SK-N-SH treated with all-trans-retinoic acid at 6 μM for 48 hours (cell line): Measurements from ENCODE around the gene RASEF.

Experiments used
- ATAC-seq: fragments of 200-7000 bp; cut with Tn5 transposase; 3 replicates; pipeline ENCODE4 v1.9.1; 2020; ENCODE audit warnings: mild to moderate bottlenecking, moderate library complexity
- ARNTL ChIP-seq: fragments of 450-650 bp; formaldehyde crosslinking; IDR thresholded peaks from 2 replicates; pipeline ENCODE4 v1.5.0; 2020; ENCODE audit warnings: low read depth, mild to moderate bottlenecking, moderate library complexity, borderline replicate concordance
- BACH2 ChIP-seq: fragments of 250-450 bp; sonication (Bioruptor Pico); IDR thresholded peaks from 2 replicates; pipeline ENCODE4 v1.9.0; 2021; ENCODE audit warnings: mild to moderate bottlenecking, borderline replicate concordance
- CSDC2 ChIP-seq: fragments of 250-450 bp; sonication (Bioruptor Pico); IDR thresholded peaks from 2 replicates; pipeline ENCODE4 v1.5.0; 2020; ENCODE audit warnings: mild to moderate bottlenecking, moderate library complexity
- ESRRG ChIP-seq: fragments of 250-450 bp; sonication (Bioruptor Pico); IDR thresholded peaks from 2 replicates; pipeline ENCODE4 v1.6.1; 2021; ENCODE audit warnings: mild to moderate bottlenecking
- GLIS3 ChIP-seq: fragments of 250-450 bp; sonication (Bioruptor Pico); IDR thresholded peaks from 2 replicates; pipeline ENCODE4 v1.5.0; 2020; ENCODE audit warnings: mild to moderate bottlenecking, moderate library complexity
- ISL1 ChIP-seq: fragments of 250-450 bp; sonication (Bioruptor Pico); IDR thresholded peaks from 2 replicates; pipeline ENCODE4 v2.1.2; 2022; ENCODE audit warnings: mild to moderate bottlenecking, moderate library complexity
- PATZ1 ChIP-seq: fragments of 250-450 bp; sonication (Bioruptor Pico); IDR thresholded peaks from 2 replicates; pipeline ENCODE4 v1.8.0; 2020; ENCODE audit warnings: mild to moderate bottlenecking, moderate library complexity, borderline replicate concordance
- POU6F1 ChIP-seq: fragments of 250-450 bp; sonication (Bioruptor Pico); IDR thresholded peaks from 2 replicates; pipeline ENCODE4 v1.8.0; 2021; ENCODE audit warnings: low read depth, mild to moderate bottlenecking, moderate library complexity, borderline replicate concordance
- PPARA ChIP-seq: fragments of 250-450 bp; sonication (Bioruptor Pico); IDR thresholded peaks from 2 replicates; pipeline ENCODE4 v1.5.0; 2020; ENCODE audit warnings: mild to moderate bottlenecking, borderline replicate concordance
- RARB ChIP-seq: fragments of 250-450 bp; sonication (Bioruptor Pico); IDR thresholded peaks from 2 replicates; pipeline ENCODE4 v1.8.0; 2021; ENCODE audit warnings: mild to moderate bottlenecking, moderate library complexity
- SNAI2 ChIP-seq: fragments of 250-450 bp; sonication (Bioruptor Pico); IDR thresholded peaks from 2 replicates; pipeline ENCODE4 v1.5.0; 2020; ENCODE audit warnings: mild to moderate bottlenecking, moderate library complexity
- TCF4 ChIP-seq: fragments of 250-450 bp; sonication (Bioruptor Pico); IDR thresholded peaks from 2 replicates; pipeline ENCODE4 v1.8.0; 2021; ENCODE audit warnings: mild to moderate bottlenecking, moderate library complexity, borderline replicate concordance
- TOX ChIP-seq: fragments of 250-450 bp; sonication (Bioruptor Pico); IDR thresholded peaks from 2 replicates; pipeline ENCODE4 v1.8.0; 2021; ENCODE audit warnings: mild to moderate bottlenecking, moderate library complexity, borderline replicate concordance
- TSHZ2 ChIP-seq: fragments of 250-450 bp; sonication (Bioruptor Pico); IDR thresholded peaks from 2 replicates; pipeline ENCODE4 v1.5.0; 2020; ENCODE audit warnings: mild to moderate bottlenecking, moderate library complexity
- ZC3H10 ChIP-seq: fragments of 250-450 bp; sonication (Bioruptor Pico); IDR thresholded peaks from 2 replicates; pipeline ENCODE4 v1.5.1; 2021; ENCODE audit warnings: mild to moderate bottlenecking, moderate library complexity
- ZFP3 ChIP-seq: fragments of 250-450 bp; sonication (Bioruptor Pico); IDR thresholded peaks from 2 replicates; pipeline ENCODE4 v1.5.0; 2020; ENCODE audit warnings: mild to moderate bottlenecking, moderate library complexity
- ZFP30 ChIP-seq: fragments of 450-650 bp; formaldehyde crosslinking; IDR thresholded peaks from 2 replicates; pipeline ENCODE4 v1.5.0; 2022; ENCODE audit warnings: mild to moderate bottlenecking, moderate library complexity
- ZNF565 ChIP-seq: fragments of 450-650 bp; formaldehyde crosslinking; conservative IDR thresholded peaks from 2 replicates; pipeline ENCODE4 v1.5.0; 2020; ENCODE audit warnings: low read depth, mild to moderate bottlenecking, moderate library complexity
- ZNF70 ChIP-seq: fragments of 450-650 bp; formaldehyde crosslinking; IDR thresholded peaks from 2 replicates; pipeline ENCODE4 v1.5.0; 2020; ENCODE audit warnings: mild to moderate bottlenecking, moderate library complexity
- ZNF8 ChIP-seq: fragments of 450-650 bp; formaldehyde crosslinking; IDR thresholded peaks from 2 replicates; pipeline ENCODE4 v1.5.0; 2020; ENCODE audit warnings: mild to moderate bottlenecking, moderate library complexity
- TF ChIP-seq, protein P1 (sequence below): fragments of 250-450 bp; sonication (Bioruptor Pico); IDR thresholded peaks from 2 replicates; pipeline ENCODE4 v1.5.1; 2020; ENCODE audit warnings: low read depth, mild to moderate bottlenecking, moderate library complexity
- TF ChIP-seq, protein P2 (sequence below): fragments of 250-450 bp; sonication (Bioruptor Pico); IDR thresholded peaks from 2 replicates; pipeline ENCODE4 v1.5.1; 2021; ENCODE audit warnings: mild to moderate bottlenecking, moderate library complexity

RASEF gene

GRCh38 chr9:83005963-83006362 is 57.0 kb downstream of the RASEF start:
- no peak for TF ChIP-seq PATZ1
- no peak for ATAC-seq

DNA sequence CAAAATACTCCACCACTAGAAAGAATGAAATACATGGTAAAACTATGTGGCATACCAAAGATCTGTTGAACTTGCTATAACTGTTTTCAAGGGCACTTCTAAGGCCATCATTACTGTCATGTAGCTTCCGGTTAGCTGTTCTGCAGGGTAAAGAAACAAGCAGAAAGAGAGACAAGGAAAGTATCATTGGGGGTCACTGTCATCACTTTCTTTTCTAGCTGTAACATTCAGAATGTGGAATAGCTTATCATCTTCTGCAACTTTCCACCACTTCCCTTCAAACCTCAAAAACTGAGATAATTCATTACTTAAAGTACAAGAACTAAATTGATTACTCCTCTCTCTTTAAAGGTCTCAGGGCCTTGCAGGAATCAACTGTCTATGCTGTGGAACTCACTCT is 57.6 kb downstream of the RASEF start:
- TF ChIP-seq POU6F1 (no peak), ZNF70 (no peak), TOX (CRISPR knock-in tag) (no peak), GLIS3 (CRISPR knock-in tag) (no peak), ESRRG (CRISPR knock-in tag) (no peak), RARB (no peak)
- ATAC-seq: no peak

- no peak for TF ChIP-seq TCF4
- no peak for TF ChIP-seq BACH2
- no peak for TF ChIP-seq ZC3H10 (CRISPR knock-in tag)
- no peak for TF ChIP-seq RARB
- no peak for TF ChIP-seq PATZ1
- no peak for TF ChIP-seq TOX (CRISPR knock-in tag)
- no peak for TF ChIP-seq ZNF8 (CRISPR knock-in tag)
- no peak for TF ChIP-seq ARNTL (CRISPR knock-in tag)
- no peak for TF ChIP-seq PPARA (CRISPR knock-in tag)
- no peak for TF ChIP-seq CSDC2 (CRISPR knock-in tag)
- no peak for TF ChIP-seq ESRRG (CRISPR knock-in tag)
- no peak for ATAC-seq
Observed at GRCh38 chr9:83002329-83002728, 60.6 kb downstream of the RASEF start.

DNA sequence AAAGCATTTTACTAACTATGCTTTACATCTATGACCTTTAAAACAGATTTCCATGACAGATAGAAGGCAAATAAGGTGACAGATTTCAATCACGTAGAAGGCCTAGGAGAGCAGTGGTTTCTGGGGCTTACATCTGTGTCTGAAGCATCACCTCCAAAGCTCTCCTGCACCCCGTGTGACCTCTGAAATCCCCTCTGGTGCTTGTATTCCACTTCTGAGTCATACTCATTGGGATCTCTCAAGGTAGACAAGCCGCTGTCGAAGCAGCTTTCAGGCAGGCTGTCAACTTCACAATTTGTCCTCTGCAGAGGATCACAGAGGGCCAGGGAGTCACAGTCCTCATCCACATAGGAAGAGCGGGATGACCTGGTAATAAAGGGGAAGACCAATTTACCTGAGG is 62.2 kb downstream of the RASEF start:
- no peak for ATAC-seq
- no peak for TF ChIP-seq PATZ1
- TF ChIP-seq SNAI2 (CRISPR knock-in tag): no peak
- TF ChIP-seq POU6F1: no peak
- no peak for TF ChIP-seq ZNF8 (CRISPR knock-in tag)
- no peak for TF ChIP-seq ISL1 (CRISPR knock-in tag)
- TF ChIP-seq, protein P1, sequence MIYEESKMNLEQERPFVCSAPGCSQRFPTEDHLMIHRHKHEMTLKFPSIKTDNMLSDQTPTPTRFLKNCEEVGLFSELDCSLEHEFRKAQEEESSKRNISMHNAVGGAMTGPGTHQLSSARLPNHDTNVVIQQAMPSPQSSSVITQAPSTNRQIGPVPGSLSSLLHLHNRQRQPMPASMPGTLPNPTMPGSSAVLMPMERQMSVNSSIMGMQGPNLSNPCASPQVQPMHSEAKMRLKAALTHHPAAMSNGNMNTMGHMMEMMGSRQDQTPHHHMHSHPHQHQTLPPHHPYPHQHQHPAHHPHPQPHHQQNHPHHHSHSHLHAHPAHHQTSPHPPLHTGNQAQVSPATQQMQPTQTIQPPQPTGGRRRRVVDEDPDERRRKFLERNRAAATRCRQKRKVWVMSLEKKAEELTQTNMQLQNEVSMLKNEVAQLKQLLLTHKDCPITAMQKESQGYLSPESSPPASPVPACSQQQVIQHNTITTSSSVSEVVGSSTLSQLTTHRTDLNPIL (CRISPR knock-in tag): no peak
- TF ChIP-seq ARNTL (CRISPR knock-in tag): no peak
- no peak for TF ChIP-seq GLIS3 (CRISPR knock-in tag)
- no peak for TF ChIP-seq BACH2
- TF ChIP-seq ZFP30 (CRISPR knock-in tag): no peak
- TF ChIP-seq, protein P2, sequence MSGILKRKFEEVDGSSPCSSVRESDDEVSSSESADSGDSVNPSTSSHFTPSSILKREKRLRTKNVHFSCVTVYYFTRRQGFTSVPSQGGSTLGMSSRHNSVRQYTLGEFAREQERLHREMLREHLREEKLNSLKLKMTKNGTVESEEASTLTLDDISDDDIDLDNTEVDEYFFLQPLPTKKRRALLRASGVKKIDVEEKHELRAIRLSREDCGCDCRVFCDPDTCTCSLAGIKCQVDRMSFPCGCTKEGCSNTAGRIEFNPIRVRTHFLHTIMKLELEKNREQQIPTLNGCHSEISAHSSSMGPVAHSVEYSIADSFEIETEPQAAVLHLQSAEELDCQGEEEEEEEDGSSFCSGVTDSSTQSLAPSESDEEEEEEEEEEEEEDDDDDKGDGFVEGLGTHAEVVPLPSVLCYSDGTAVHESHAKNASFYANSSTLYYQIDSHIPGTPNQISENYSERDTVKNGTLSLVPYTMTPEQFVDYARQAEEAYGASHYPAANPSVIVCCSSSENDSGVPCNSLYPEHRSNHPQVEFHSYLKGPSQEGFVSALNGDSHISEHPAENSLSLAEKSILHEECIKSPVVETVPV (CRISPR knock-in tag): no peak
- no peak for TF ChIP-seq TSHZ2
- no peak for TF ChIP-seq ZFP3
- TF ChIP-seq TCF4: no peak
- TF ChIP-seq ESRRG (CRISPR knock-in tag): no peak
- TF ChIP-seq ZC3H10 (CRISPR knock-in tag): no peak
- TF ChIP-seq ZNF565 (CRISPR knock-in tag): no peak
- TF ChIP-seq CSDC2 (CRISPR knock-in tag): no peak
